COR-L47 (cell line): ENCODE data around the gene APBA1.

Source experiments
- DNase-seq: peaks from one replicate; lab custom pipeline; 2025; lab: John Stamatoyannopoulos, UW

The APBA1 gene

GRCh38 chr9:69472101-69472620, 200.0 kb downstream of the APBA1 start:
- DNase-seq, result no peak

GRCh38 chr9:69471433-69471832, 200.7 kb downstream of the APBA1 start:
- peak; percentile 46 for DNase-seq

GRCh38 chr9:69470186-69470977, 201.8 kb downstream of the APBA1 start:
- DNase-seq, result no peak

- no peak for DNase-seq
Measured at GRCh38 chr9:69469136-69469535, 203.0 kb downstream of the APBA1 start.

GRCh38 chr9:69468380-69468779, 203.8 kb downstream of the APBA1 start:
- no peak for DNase-seq

GRCh38 chr9:69466151-69466550, 206.0 kb downstream of the APBA1 start:
- DNase-seq, result no peak

GRCh38 chr9:69465473-69465872, 206.7 kb downstream of the APBA1 start:
- no peak for DNase-seq

GRCh38 chr9:69463497-69464068, 208.6 kb downstream of the APBA1 start:
- no peak for DNase-seq

- DNase-seq, result no peak
Measured at GRCh38 chr9:69462394-69462793, 209.8 kb downstream of the APBA1 start.

GRCh38 chr9:69461103-69461887, 210.9 kb downstream of the APBA1 start:
- DNase-seq, result no peak

- no peak for DNase-seq
Measured at GRCh38 chr9:69460012-69460411, 212.2 kb downstream of the APBA1 start.

GRCh38 chr9:69458176-69458575, 214.0 kb downstream of the APBA1 start:
- DNase-seq, result no peak

GRCh38 chr9:69456201-69456600, 216.0 kb downstream of the APBA1 start:
- DNase-seq, result no peak

GRCh38 chr9:69455311-69455710, 216.9 kb downstream of the APBA1 start:
- peak; percentile 49 for DNase-seq

GRCh38 chr9:69454321-69454720, 217.8 kb downstream of the APBA1 start:
- DNase-seq, result no peak

- no peak for DNase-seq
Measured at GRCh38 chr9:69453746-69454145, 218.4 kb downstream of the APBA1 start.

GRCh38 chr9:69452110-69452782, 219.9 kb downstream of the APBA1 start:
- peak; percentile 59 for DNase-seq

GRCh38 chr9:69446496-69446895, 225.7 kb downstream of the APBA1 start:
- DNase-seq, result no peak

GRCh38 chr9:69445251-69445650, 226.9 kb downstream of the APBA1 start:
- no peak for DNase-seq

GRCh38 chr9:69444791-69445190, 227.4 kb downstream of the APBA1 start:
- no peak for DNase-seq

- no peak for DNase-seq
Measured at GRCh38 chr9:69444021-69444420, 228.2 kb downstream of the APBA1 start.

GRCh38 chr9:69443178-69443577, 229.0 kb downstream of the APBA1 start:
- DNase-seq, result peak; percentile 86
